ENCODE data around the gene SLC2A8. TPM values are rescaled to one million over a fixed set of nuclear protein-coding genes. Genes with fewer than 3 reads are reported as not detected.

SLC2A8 gene
- total RNA-seq, 1 experiment from 2014 or later = 37.4 TPM

GRCh38 chr9:127392166-127392565, 4.8 kb upstream of the SLC2A8 start (continued):
- TF ChIP-seq, protein P1, sequence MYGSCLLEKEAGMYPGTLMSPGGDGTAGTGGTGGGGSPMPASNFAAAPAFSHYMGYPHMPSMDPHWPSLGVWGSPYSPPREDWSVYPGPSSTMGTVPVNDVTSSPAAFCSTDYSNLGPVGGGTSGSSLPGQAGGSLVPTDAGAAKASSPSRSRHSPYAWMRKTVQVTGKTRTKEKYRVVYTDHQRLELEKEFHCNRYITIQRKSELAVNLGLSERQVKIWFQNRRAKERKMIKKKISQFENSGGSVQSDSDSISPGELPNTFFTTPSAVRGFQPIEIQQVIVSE (CRISPR knock-in tag; IDR thresholded peaks at IDR 0.05; ENCODE audit: borderline replicate concordance) = no peak
- no peak for TF ChIP-seq ZNF423 (CRISPR knock-in tag; IDR thresholded peaks at IDR 0.05)
- TF ChIP-seq, protein P2, sequence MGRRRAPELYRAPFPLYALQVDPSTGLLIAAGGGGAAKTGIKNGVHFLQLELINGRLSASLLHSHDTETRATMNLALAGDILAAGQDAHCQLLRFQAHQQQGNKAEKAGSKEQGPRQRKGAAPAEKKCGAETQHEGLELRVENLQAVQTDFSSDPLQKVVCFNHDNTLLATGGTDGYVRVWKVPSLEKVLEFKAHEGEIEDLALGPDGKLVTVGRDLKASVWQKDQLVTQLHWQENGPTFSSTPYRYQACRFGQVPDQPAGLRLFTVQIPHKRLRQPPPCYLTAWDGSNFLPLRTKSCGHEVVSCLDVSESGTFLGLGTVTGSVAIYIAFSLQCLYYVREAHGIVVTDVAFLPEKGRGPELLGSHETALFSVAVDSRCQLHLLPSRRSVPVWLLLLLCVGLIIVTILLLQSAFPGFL (CRISPR knock-in tag; IDR thresholded peaks at IDR 0.05; ENCODE audit: borderline replicate concordance) = no peak
- TF ChIP-seq, protein P3, sequence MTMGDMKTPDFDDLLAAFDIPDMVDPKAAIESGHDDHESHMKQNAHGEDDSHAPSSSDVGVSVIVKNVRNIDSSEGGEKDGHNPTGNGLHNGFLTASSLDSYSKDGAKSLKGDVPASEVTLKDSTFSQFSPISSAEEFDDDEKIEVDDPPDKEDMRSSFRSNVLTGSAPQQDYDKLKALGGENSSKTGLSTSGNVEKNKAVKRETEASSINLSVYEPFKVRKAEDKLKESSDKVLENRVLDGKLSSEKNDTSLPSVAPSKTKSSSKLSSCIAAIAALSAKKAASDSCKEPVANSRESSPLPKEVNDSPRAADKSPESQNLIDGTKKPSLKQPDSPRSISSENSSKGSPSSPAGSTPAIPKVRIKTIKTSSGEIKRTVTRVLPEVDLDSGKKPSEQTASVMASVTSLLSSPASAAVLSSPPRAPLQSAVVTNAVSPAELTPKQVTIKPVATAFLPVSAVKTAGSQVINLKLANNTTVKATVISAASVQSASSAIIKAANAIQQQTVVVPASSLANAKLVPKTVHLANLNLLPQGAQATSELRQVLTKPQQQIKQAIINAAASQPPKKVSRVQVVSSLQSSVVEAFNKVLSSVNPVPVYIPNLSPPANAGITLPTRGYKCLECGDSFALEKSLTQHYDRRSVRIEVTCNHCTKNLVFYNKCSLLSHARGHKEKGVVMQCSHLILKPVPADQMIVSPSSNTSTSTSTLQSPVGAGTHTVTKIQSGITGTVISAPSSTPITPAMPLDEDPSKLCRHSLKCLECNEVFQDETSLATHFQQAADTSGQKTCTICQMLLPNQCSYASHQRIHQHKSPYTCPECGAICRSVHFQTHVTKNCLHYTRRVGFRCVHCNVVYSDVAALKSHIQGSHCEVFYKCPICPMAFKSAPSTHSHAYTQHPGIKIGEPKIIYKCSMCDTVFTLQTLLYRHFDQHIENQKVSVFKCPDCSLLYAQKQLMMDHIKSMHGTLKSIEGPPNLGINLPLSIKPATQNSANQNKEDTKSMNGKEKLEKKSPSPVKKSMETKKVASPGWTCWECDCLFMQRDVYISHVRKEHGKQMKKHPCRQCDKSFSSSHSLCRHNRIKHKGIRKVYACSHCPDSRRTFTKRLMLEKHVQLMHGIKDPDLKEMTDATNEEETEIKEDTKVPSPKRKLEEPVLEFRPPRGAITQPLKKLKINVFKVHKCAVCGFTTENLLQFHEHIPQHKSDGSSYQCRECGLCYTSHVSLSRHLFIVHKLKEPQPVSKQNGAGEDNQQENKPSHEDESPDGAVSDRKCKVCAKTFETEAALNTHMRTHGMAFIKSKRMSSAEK (CRISPR knock-in tag; IDR thresholded peaks at IDR 0.05; ENCODE audit: borderline replicate concordance) = no peak

DNA sequence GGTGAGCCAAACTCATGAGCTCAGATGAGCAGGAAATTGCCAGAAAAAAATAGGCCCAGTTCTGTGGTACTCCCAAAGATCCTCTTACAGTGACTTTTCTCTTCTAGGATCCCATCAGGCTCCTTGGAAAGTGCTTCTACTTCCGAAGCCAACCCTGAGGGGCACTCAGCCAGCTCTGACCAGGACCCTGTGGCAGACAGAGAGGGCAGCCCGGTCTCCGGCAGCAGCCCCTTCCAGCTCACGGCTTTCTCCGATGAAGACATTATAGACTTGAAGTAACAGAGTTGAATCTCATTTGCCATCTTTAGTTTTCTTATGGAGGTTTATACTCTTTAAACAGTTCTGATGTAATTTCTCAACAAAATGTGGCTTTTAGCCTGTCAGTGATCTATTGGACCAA, 4.0 kb upstream of the SLC2A8 start:
- DNase-seq (ENCODE audit: low spot score) = no peak
- POLR2A ChIA-PET = no interaction called here
- Mint-ChIP-seq H3K36me3 (no peaks in the 10 kb centered on the region), H3K4me1 (peaks cover 15% of the 10 kb centered on the region), H3K27me3 (ENCODE audit: low read depth) (peaks cover 14% of the 10 kb centered on the region), H3K9me3 (no peaks in the 10 kb centered on the region), H3K4me3 (no peak overlapping the region), H3K27ac (no peak overlapping the region; the same call in 1 of the 2 replicates)
- CTCF ChIA-PET = interaction anchor here (0.9 to 1.6 kb wide), 7 partner anchors 25 to 549 kb away, joined by 3 to 8 read pairs (median 4); no protein-coding TSS in a partner anchor
- TF ChIP-seq CBFB (CRISPR knock-in tag; IDR thresholded peaks at IDR 0.05; ENCODE audit: low read depth) (no peak), SMAD4 (CRISPR knock-in tag; IDR thresholded peaks at IDR 0.05) (no peak), USF2 (CRISPR knock-in tag; IDR thresholded peaks at IDR 0.05) (no peak), MLX (CRISPR knock-in tag; IDR thresholded peaks at IDR 0.05) (no peak), TEAD4 (CRISPR knock-in tag; IDR thresholded peaks at IDR 0.05) (no peak), NR3C1 (CRISPR knock-in tag; conservative IDR thresholded peaks at IDR 0.05; ENCODE audit: low read depth) (no peak), NFE2L1 (CRISPR knock-in tag; IDR thresholded peaks at IDR 0.05) (no peak), USF1 (CRISPR knock-in tag; IDR thresholded peaks at IDR 0.05) (no peak), RORB (CRISPR knock-in tag; IDR thresholded peaks at IDR 0.05) (no peak), MXD4 (CRISPR knock-in tag; IDR thresholded peaks at IDR 0.05; ENCODE audit: borderline replicate concordance) (no peak)
- TF ChIP-seq, protein P4, sequence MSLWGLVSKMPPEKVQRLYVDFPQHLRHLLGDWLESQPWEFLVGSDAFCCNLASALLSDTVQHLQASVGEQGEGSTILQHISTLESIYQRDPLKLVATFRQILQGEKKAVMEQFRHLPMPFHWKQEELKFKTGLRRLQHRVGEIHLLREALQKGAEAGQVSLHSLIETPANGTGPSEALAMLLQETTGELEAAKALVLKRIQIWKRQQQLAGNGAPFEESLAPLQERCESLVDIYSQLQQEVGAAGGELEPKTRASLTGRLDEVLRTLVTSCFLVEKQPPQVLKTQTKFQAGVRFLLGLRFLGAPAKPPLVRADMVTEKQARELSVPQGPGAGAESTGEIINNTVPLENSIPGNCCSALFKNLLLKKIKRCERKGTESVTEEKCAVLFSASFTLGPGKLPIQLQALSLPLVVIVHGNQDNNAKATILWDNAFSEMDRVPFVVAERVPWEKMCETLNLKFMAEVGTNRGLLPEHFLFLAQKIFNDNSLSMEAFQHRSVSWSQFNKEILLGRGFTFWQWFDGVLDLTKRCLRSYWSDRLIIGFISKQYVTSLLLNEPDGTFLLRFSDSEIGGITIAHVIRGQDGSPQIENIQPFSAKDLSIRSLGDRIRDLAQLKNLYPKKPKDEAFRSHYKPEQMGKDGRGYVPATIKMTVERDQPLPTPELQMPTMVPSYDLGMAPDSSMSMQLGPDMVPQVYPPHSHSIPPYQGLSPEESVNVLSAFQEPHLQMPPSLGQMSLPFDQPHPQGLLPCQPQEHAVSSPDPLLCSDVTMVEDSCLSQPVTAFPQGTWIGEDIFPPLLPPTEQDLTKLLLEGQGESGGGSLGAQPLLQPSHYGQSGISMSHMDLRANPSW (CRISPR knock-in tag; conservative IDR thresholded peaks at IDR 0.05; ENCODE audit: low read depth) = no peak
- ATAC-seq = no peak

Measured in WTC11 (cell line).